CD14-positive monocyte (primary cell): ENCODE measurements around the gene DYRK1A. TPM values are rescaled to one million over a fixed set of nuclear protein-coding genes. Genes with fewer than 3 reads are reported as not detected.

ENCODE experiments used
- DNase-seq, 3 donors: peaks; one replicate each; pipeline ENCODE4 v3.0.0-alpha.2; 2011 to 2022
- H2AFZ ChIP-seq: 2 replicates; pipeline ENCODE4 v1.6.0; 2012; ENCODE audit warnings: mild to moderate bottlenecking, low read depth, low read length, inconsistent platforms; ENCODE audit not compliant: insufficient read depth, poor library complexity, severe bottlenecking
- H3K27ac ChIP-seq, 2 donors: 1 replicate in 1 of 2; 2 replicates in 1 of 2; pipeline ENCODE4 v1.5.1; 2012 to 2013; ENCODE audit warnings: low read length in 2 of 2, control low read depth in 1 of 2, inconsistent platforms in 1 of 2, low read depth in 1 of 2, mild to moderate bottlenecking in 1 of 2
- H3K27me3 ChIP-seq, 2 donors: one replicate each; pipeline versions ENCODE4 v1.6.0 to v1.6.1; 2011 to 2013; ENCODE audit warnings: low read length in 2 of 2; ENCODE audit not compliant: control insufficient read depth in 2 of 2, insufficient read depth in 2 of 2
- H3K36me3 ChIP-seq, 2 donors: replicated peaks in 1 of 2; 1 replicate in 1 of 2; 2 replicates in 1 of 2; pipeline versions ENCODE4 v1.5.1 to v1.6.1; 2012 to 2013; ENCODE audit warnings: low read length in 2 of 2, control low read depth in 1 of 2, inconsistent platforms in 1 of 2, mild to moderate bottlenecking in 1 of 2; ENCODE audit not compliant: insufficient read depth in 2 of 2, control insufficient read depth in 1 of 2
- H3K4me1 ChIP-seq, 2 donors: 1 replicate in 1 of 2; 2 replicates in 1 of 2; pipeline versions ENCODE4 v1.5.1 to v1.6.1; 2012 to 2013; ENCODE audit warnings: low read length in 2 of 2, control low read depth in 1 of 2, inconsistent platforms in 1 of 2, mild to moderate bottlenecking in 1 of 2, moderate library complexity in 1 of 2; ENCODE audit not compliant: insufficient read depth in 2 of 2, control insufficient read depth in 1 of 2
- H3K4me2 ChIP-seq: replicated peaks from 2 replicates; pipeline ENCODE3; 2012; ENCODE audit warnings: low read length, moderate library complexity, mild to moderate bottlenecking; ENCODE audit not compliant: poor library complexity, severe bottlenecking; ENCODE audit errors: extremely low read depth
- H3K4me3 ChIP-seq, 3 experiments: fragments of 200-600 bp in 1 of 3; sonication (generic) in 1 of 3; replicated peaks in 1 of 3; 1 replicate in 2 of 3; 2 replicates in 1 of 3; pipeline ENCODE4 v1.5.1; 2011 to 2013; ENCODE audit warnings: low read length in 3 of 3, mild to moderate bottlenecking in 3 of 3, control low read depth in 2 of 3, low read depth in 2 of 3, inconsistent platforms in 1 of 3, moderate library complexity in 1 of 3
- H3K79me2 ChIP-seq: 2 replicates; pipeline ENCODE4 v1.6.0; 2012; ENCODE audit warnings: mild to moderate bottlenecking, control low read depth, inconsistent platforms, low read length, moderate library complexity; ENCODE audit not compliant: insufficient read depth
- H3K9ac ChIP-seq: 2 replicates; pipeline ENCODE4 v1.6.0; 2017; ENCODE audit warnings: low read length, mild to moderate bottlenecking; ENCODE audit not compliant: insufficient read depth, poor library complexity, severe bottlenecking
- H3K9me3 ChIP-seq, 2 donors: replicated peaks in 1 of 2; 1 replicate in 1 of 2; 2 replicates in 1 of 2; pipeline versions ENCODE4 v1.5.1 to v1.6.1; 2012 to 2013; ENCODE audit warnings: low read length in 2 of 2, control low read depth in 1 of 2; ENCODE audit not compliant: control insufficient read depth in 1 of 2, insufficient read depth in 1 of 2
- H4K20me1 ChIP-seq: 2 replicates; pipeline ENCODE4 v1.6.0; 2012; ENCODE audit warnings: mild to moderate bottlenecking, low read length, control low read depth, moderate library complexity; ENCODE audit not compliant: insufficient read depth
- H3K27ac Mint-ChIP-seq, 7 donors: one replicate each; pipeline ENCODE4 v1.8.0; 2020; ENCODE audit warnings: mild to moderate bottlenecking in 7 of 7, mixed read lengths in 7 of 7, moderate library complexity in 6 of 7, inconsistent platforms in 2 of 7
- H3K27me3 Mint-ChIP-seq, 3 donors: one replicate each; pipeline ENCODE4 v1.8.0; 2021 to 2022; ENCODE audit warnings: low read depth in 3 of 3, mild to moderate bottlenecking in 3 of 3, mixed read lengths in 3 of 3, moderate library complexity in 3 of 3, inconsistent platforms in 1 of 3
- H3K36me3 Mint-ChIP-seq, 2 donors: one replicate each; pipeline ENCODE4 v1.8.0; 2020; ENCODE audit warnings: mixed read lengths in 2 of 2, inconsistent platforms in 1 of 2, mild to moderate bottlenecking in 1 of 2
- H3K4me1 Mint-ChIP-seq: one replicate; pipeline ENCODE4 v1.8.0; 2020; ENCODE audit warnings: mild to moderate bottlenecking, mixed read lengths
- H3K4me3 Mint-ChIP-seq, 2 donors: one replicate each; pipeline ENCODE4 v1.8.0; 2020; ENCODE audit warnings: mild to moderate bottlenecking in 2 of 2, mixed read lengths in 2 of 2, moderate library complexity in 1 of 2
- H3K9me3 Mint-ChIP-seq, 7 donors: one replicate each; pipeline ENCODE4 v1.8.0; 2020 to 2022; ENCODE audit warnings: mixed read lengths in 7 of 7, mild to moderate bottlenecking in 6 of 7, moderate library complexity in 6 of 7, inconsistent platforms in 2 of 7
- CTCF ChIP-seq: fragments of 200-600 bp; IDR thresholded peaks from one replicate; pipeline ENCODE4 v1.8.0; 2022; ENCODE audit warnings: antibody characterized with exemption, mild to moderate bottlenecking
- WGBS: methylation state at CpG from one replicate; pipeline ENCODE4 v1.1.5; 2013; ENCODE audit warnings: missing lambda C conversion rate; ENCODE audit not compliant: insufficient coverage; 5-methylcytosine and 5-hydroxymethylcytosine counted together
- intact Hi-C, 2 donors: fragments of 100-400 bp; cut with micrococcal nuclease; formaldehyde crosslinking; loops; one replicate each; pipeline versions ENCODE4 v1.15.0 to v1.15.1; 2023
- polyA plus RNA-seq, 3 donors: library from polyadenylated mRNA; depleted of rRNA in 1 of 3; unstranded in 2 of 3; stranded (reverse) in 1 of 3; fragments of 300-500 nt in 2 of 3; fragments of >200 nt in 1 of 3; fragmentation: Illumina TruSeq in 2 of 3; gene quantifications; 1 replicate in 2 of 3; 2 replicates in 1 of 3; pipeline ENCODE4 v1.2.3, GENCODE V29; 2012 to 2021

Gene DYRK1A
- polyA plus RNA-seq, 3 donors = 1.8 to 53.5 (median 2.4) TPM

- no peak overlapping the region for H3K4me3 ChIP-seq
- no peaks in the 10 kb centered on the region for H3K36me3 ChIP-seq
- no peaks in the 10 kb centered on the region for H3K9me3 ChIP-seq
- H3K27ac ChIP-seq = no peak overlapping the region
- H3K9ac ChIP-seq = no peak overlapping the region
- DNase-seq = no peak
- WGBS = no CpG with 5 or more reads among the region's 1 CpG
- Mint-ChIP-seq H3K27ac (no peak overlapping the region), H3K4me3 (no peak overlapping the region), H3K27me3 (peaks cover 20 to 22% (median 21%) of the 10 kb centered on the region in 3 donors), H3K9me3 (peaks cover 3 to 11% (median 7%) of the 10 kb centered on the region in 7 donors), H3K4me1 (peaks cover 14% of the 10 kb centered on the region), H3K36me3 (no peaks in the 10 kb centered on the region)
- no peak overlapping the region for H2AFZ ChIP-seq
- no peaks in the 10 kb centered on the region for H3K79me2 ChIP-seq
- H3K4me2 ChIP-seq = no peak overlapping the region
- intact Hi-C loops = no loop called here
- no peak for TF ChIP-seq CTCF
- H4K20me1 ChIP-seq = no peaks in the 10 kb centered on the region
- H3K4me1 ChIP-seq = peaks cover 9 to 10% of the 10 kb centered on the region in 2 donors
- H3K27me3 ChIP-seq = peaks cover 4 to 18% of the 10 kb centered on the region in 2 donors
These were observed 175.9 kb downstream of the DYRK1A start for GRCh38 chr21:37542512-37542911.

GRCh38 chr21:37546299-37546908 is 179.8 kb downstream of the DYRK1A start:
- no peak overlapping the region for H3K27ac Mint-ChIP-seq
- peak overlapping the region; percentile 64 for H2AFZ ChIP-seq

More at GRCh38 chr21:37546299-37546908, 179.8 kb downstream of the DYRK1A start:
- H3K36me3 ChIP-seq = no peaks in the 10 kb centered on the region
- no peaks in the 10 kb centered on the region for H3K9me3 ChIP-seq
- H3K36me3 Mint-ChIP-seq = no peaks in the 10 kb centered on the region
- no peaks in the 10 kb centered on the region for H4K20me1 ChIP-seq
- peaks cover 24 to 28% (median 24%) of the 10 kb centered on the region in 3 donors for H3K27me3 Mint-ChIP-seq
- TF ChIP-seq CTCF = no peak
- H3K4me3 Mint-ChIP-seq = peak overlapping the region; percentile 37 to 70
- no peaks in the 10 kb centered on the region for H3K79me2 ChIP-seq
- H3K4me3 ChIP-seq = peak overlapping the region in 1 of 3 experiments; percentile 1
- peaks cover 1 to 14% (median 8%) of the 10 kb centered on the region in 7 donors for H3K9me3 Mint-ChIP-seq
- no peak for DNase-seq
- peaks cover 9 to 10% of the 10 kb centered on the region in 2 donors for H3K4me1 ChIP-seq
- intact Hi-C loops = no loop called here
- peak overlapping the region; percentile 7 for H3K4me2 ChIP-seq
- no peak overlapping the region for H3K27ac ChIP-seq
- peaks cover 4 to 18% of the 10 kb centered on the region in 2 donors for H3K27me3 ChIP-seq
- H3K9ac ChIP-seq = no peak overlapping the region
- peaks cover 16% of the 10 kb centered on the region for H3K4me1 Mint-ChIP-seq
- 58% methylated on average over 14 of the region's 22 CpGs for WGBS
